ENCODE data around the gene ARHGAP8.

ARHGAP8 gene

GRCh38 chr22:44815099-44816070, 63.0 kb downstream of the ARHGAP8 start:
- Histone ChIP-seq H3K9me3 (ENCODE audit: control insufficient read depth, insufficient read depth, low read length) (no peaks in the 10 kb centered on the region), H3K36me3 (ENCODE audit: control insufficient read depth, insufficient read depth, low read length) (no peaks in the 10 kb centered on the region), H3K4me3 (ENCODE audit: low read length) (no peak overlapping the region), H3K4me1 (ENCODE audit: control insufficient read depth, insufficient read depth, low read length) (no peaks in the 10 kb centered on the region), H3K27ac (ENCODE audit: low read length) (no peak overlapping the region), H3K27me3 (ENCODE audit: control insufficient read depth, insufficient read depth, low read length) (no peaks in the 10 kb centered on the region)
- DNase-seq (ENCODE audit: low read depth, low spot score), result no peak
- WGBS (ENCODE audit: insufficient coverage, insufficient read length), result no CpG with 5 or more reads among the region's 27 CpGs

GRCh38 chr22:44816141-44816540, 63.8 kb downstream of the ARHGAP8 start:
- H3K4me1 ChIP-seq (ENCODE audit: control insufficient read depth, insufficient read depth, low read length), result no peaks in the 10 kb centered on the region
- no CpG with 5 or more reads among the region's 11 CpGs for WGBS (ENCODE audit: insufficient coverage, insufficient read length)
- no peak for DNase-seq (ENCODE audit: low read depth, low spot score)
- no peaks in the 10 kb centered on the region for H3K27me3 ChIP-seq (ENCODE audit: control insufficient read depth, insufficient read depth, low read length)
- no peak overlapping the region for H3K4me3 ChIP-seq (ENCODE audit: low read length)
- H3K27ac ChIP-seq (ENCODE audit: low read length), result no peak overlapping the region
- no peaks in the 10 kb centered on the region for H3K9me3 ChIP-seq (ENCODE audit: control insufficient read depth, insufficient read depth, low read length)
- H3K36me3 ChIP-seq (ENCODE audit: control insufficient read depth, insufficient read depth, low read length), result no peaks in the 10 kb centered on the region

GRCh38 chr22:44818727-44819126, 66.4 kb downstream of the ARHGAP8 start:
- DNase-seq (ENCODE audit: low read depth, low spot score), result no peak
- Histone ChIP-seq H3K4me1 (ENCODE audit: control insufficient read depth, insufficient read depth, low read length) (no peaks in the 10 kb centered on the region; the same call in 1 of the 2 replicates), H3K9me3 (ENCODE audit: control insufficient read depth, insufficient read depth, low read length) (no peaks in the 10 kb centered on the region), H3K27me3 (ENCODE audit: control insufficient read depth, insufficient read depth, low read length) (no peaks in the 10 kb centered on the region), H3K36me3 (ENCODE audit: control insufficient read depth, insufficient read depth, low read length) (peaks cover 7% of the 10 kb centered on the region; the same call in 1 of the 2 replicates), H3K4me3 (ENCODE audit: low read length) (no peak overlapping the region), H3K27ac (ENCODE audit: low read length) (no peak overlapping the region)
- no CpG with 5 or more reads among the region's 5 CpGs for WGBS (ENCODE audit: insufficient coverage, insufficient read length)

- H3K27me3 ChIP-seq (ENCODE audit: control insufficient read depth, insufficient read depth, low read length), result no peaks in the 10 kb centered on the region
- no peak overlapping the region for H3K27ac ChIP-seq (ENCODE audit: low read length)
- no peak overlapping the region for H3K4me3 ChIP-seq (ENCODE audit: low read length)
- peaks cover 7% of the 10 kb centered on the region; the same call in 1 of the 2 replicates for H3K36me3 ChIP-seq (ENCODE audit: control insufficient read depth, insufficient read depth, low read length)
- no peak for DNase-seq (ENCODE audit: low read depth, low spot score)
- no CpG with 5 or more reads among the region's 18 CpGs for WGBS (ENCODE audit: insufficient coverage, insufficient read length)
- no peaks in the 10 kb centered on the region; the same call in 1 of the 2 replicates for H3K4me1 ChIP-seq (ENCODE audit: control insufficient read depth, insufficient read depth, low read length)
- H3K9me3 ChIP-seq (ENCODE audit: control insufficient read depth, insufficient read depth, low read length), result no peaks in the 10 kb centered on the region
Measured at GRCh38 chr22:44819966-44820631, 67.7 kb downstream of the ARHGAP8 start.

- no CpG with 5 or more reads among the region's 24 CpGs for WGBS (ENCODE audit: insufficient coverage, insufficient read length)
- H3K27ac ChIP-seq (ENCODE audit: low read length), result no peak overlapping the region
- peaks cover 7% of the 10 kb centered on the region; the same call in 1 of the 2 replicates for H3K36me3 ChIP-seq (ENCODE audit: control insufficient read depth, insufficient read depth, low read length)
- no peaks in the 10 kb centered on the region; the same call in 1 of the 2 replicates for H3K4me1 ChIP-seq (ENCODE audit: control insufficient read depth, insufficient read depth, low read length)
- H3K27me3 ChIP-seq (ENCODE audit: control insufficient read depth, insufficient read depth, low read length), result no peaks in the 10 kb centered on the region
- no peak overlapping the region for H3K4me3 ChIP-seq (ENCODE audit: low read length)
- no peaks in the 10 kb centered on the region for H3K9me3 ChIP-seq (ENCODE audit: control insufficient read depth, insufficient read depth, low read length)
- no peak for DNase-seq (ENCODE audit: low read depth, low spot score)
Measured at GRCh38 chr22:44821741-44822475, 69.5 kb downstream of the ARHGAP8 start.

GRCh38 chr22:44822534-44822933, 70.2 kb downstream of the ARHGAP8 start:
- H3K4me1 ChIP-seq (ENCODE audit: control insufficient read depth, insufficient read depth, low read length), result no peaks in the 10 kb centered on the region; the same call in 1 of the 2 replicates
- no CpG with 5 or more reads among the region's 13 CpGs for WGBS (ENCODE audit: insufficient coverage, insufficient read length)
- H3K4me3 ChIP-seq (ENCODE audit: low read length), result no peak overlapping the region
- no peaks in the 10 kb centered on the region for H3K27me3 ChIP-seq (ENCODE audit: control insufficient read depth, insufficient read depth, low read length)
- no peak overlapping the region for H3K27ac ChIP-seq (ENCODE audit: low read length)
- no peaks in the 10 kb centered on the region for H3K9me3 ChIP-seq (ENCODE audit: control insufficient read depth, insufficient read depth, low read length)
- DNase-seq (ENCODE audit: low read depth, low spot score), result no peak
- H3K36me3 ChIP-seq (ENCODE audit: control insufficient read depth, insufficient read depth, low read length), result peaks cover 7% of the 10 kb centered on the region; the same call in 1 of the 2 replicates

GRCh38 chr22:44823396-44823795, 71.0 kb downstream of the ARHGAP8 start:
- Histone ChIP-seq H3K27ac (ENCODE audit: low read length) (no peak overlapping the region), H3K4me3 (ENCODE audit: low read length) (no peak overlapping the region), H3K9me3 (ENCODE audit: control insufficient read depth, insufficient read depth, low read length) (no peaks in the 10 kb centered on the region), H3K4me1 (ENCODE audit: control insufficient read depth, insufficient read depth, low read length) (no peaks in the 10 kb centered on the region; the same call in 1 of the 2 replicates), H3K27me3 (ENCODE audit: control insufficient read depth, insufficient read depth, low read length) (no peaks in the 10 kb centered on the region), H3K36me3 (ENCODE audit: control insufficient read depth, insufficient read depth, low read length) (peaks cover 7% of the 10 kb centered on the region; the same call in 1 of the 2 replicates)
- no CpG with 5 or more reads among the region's 8 CpGs for WGBS (ENCODE audit: insufficient coverage, insufficient read length)
- no peak for DNase-seq (ENCODE audit: low read depth, low spot score)

GRCh38 chr22:44823806-44824205, 71.4 kb downstream of the ARHGAP8 start:
- WGBS (ENCODE audit: insufficient coverage, insufficient read length), result no CpG with 5 or more reads among the region's 4 CpGs
- Histone ChIP-seq H3K4me3 (ENCODE audit: low read length) (no peak overlapping the region), H3K4me1 (ENCODE audit: control insufficient read depth, insufficient read depth, low read length) (no peaks in the 10 kb centered on the region; the same call in 1 of the 2 replicates), H3K27ac (ENCODE audit: low read length) (no peak overlapping the region), H3K9me3 (ENCODE audit: control insufficient read depth, insufficient read depth, low read length) (no peaks in the 10 kb centered on the region), H3K36me3 (ENCODE audit: control insufficient read depth, insufficient read depth, low read length) (peaks cover 7% of the 10 kb centered on the region; the same call in 1 of the 2 replicates), H3K27me3 (ENCODE audit: control insufficient read depth, insufficient read depth, low read length) (no peaks in the 10 kb centered on the region)
- DNase-seq (ENCODE audit: low read depth, low spot score), result no peak

GRCh38 chr22:44824271-44824670, 71.9 kb downstream of the ARHGAP8 start:
- Histone ChIP-seq H3K9me3 (ENCODE audit: control insufficient read depth, insufficient read depth, low read length) (no peaks in the 10 kb centered on the region), H3K36me3 (ENCODE audit: control insufficient read depth, insufficient read depth, low read length) (peaks cover 7% of the 10 kb centered on the region; the same call in 1 of the 2 replicates), H3K27me3 (ENCODE audit: control insufficient read depth, insufficient read depth, low read length) (no peaks in the 10 kb centered on the region), H3K27ac (ENCODE audit: low read length) (no peak overlapping the region), H3K4me1 (ENCODE audit: control insufficient read depth, insufficient read depth, low read length) (no peaks in the 10 kb centered on the region; the same call in 1 of the 2 replicates), H3K4me3 (ENCODE audit: low read length) (no peak overlapping the region)
- no CpG with 5 or more reads among the region's 12 CpGs for WGBS (ENCODE audit: insufficient coverage, insufficient read length)
- DNase-seq (ENCODE audit: low read depth, low spot score), result no peak

All from iPS DF 6.9 (cell line).